PC-3 (cell line): ENCODE results near the gene ZSCAN30. TPM values are rescaled to one million over a fixed set of nuclear protein-coding genes. Genes with fewer than 3 reads are reported as not detected.

ENCODE experiments used
- ATAC-seq: fragments of 200-7000 bp; cut with Tn5 transposase; 2 replicates; pipeline ENCODE4 v1.9.1; 2020; ENCODE audit warnings: mild to moderate bottlenecking, moderate library complexity
- BruUV-seq: library from RNA; stranded (reverse); fragments of 400-500 nt; replicated peaks from 2 replicates; lab custom pipeline; 2021; lab: Mats Ljungman, UMichigan
- CTCF ChIA-PET: fragments of 300-600 bp; sonication (Branson Sonifier 250); formaldehyde crosslinking; loops from one replicate; lab custom pipeline; 2022; ENCODE audit warnings: antibody characterized with exemption; lab: Charles Lee
- POLR2A ChIA-PET: fragments of 300-600 bp; sonication (Branson Sonifier 250); formaldehyde crosslinking; loops from one replicate; lab custom pipeline; 2022; ENCODE audit warnings: antibody characterized with exemption; ENCODE audit not compliant: unreplicated experiment; lab: Charles Lee
- DNase-seq: peaks from one replicate; pipeline ENCODE4 v3.0.0-alpha.2; 2015
- H2AFZ ChIP-seq: fragments of 300-600 bp; sonication (generic); 2 replicates; pipeline ENCODE4 v1.6.0; 2016; ENCODE audit warnings: antibody characterized with exemption, low read length
- H3F3A ChIP-seq: fragments of 300-600 bp; sonication (generic); one replicate; pipeline ENCODE4 v1.6.0; 2017; ENCODE audit warnings: antibody characterized with exemption, low read length, control low read depth, mild to moderate bottlenecking; ENCODE audit not compliant: unreplicated experiment
- H3K27ac ChIP-seq: fragments of 300-600 bp; sonication (generic); 2 replicates; pipeline ENCODE4 v1.5.1; 2016; ENCODE audit warnings: mild to moderate bottlenecking, low read length
- H3K27me3 ChIP-seq: fragments of 300-600 bp; sonication (generic); 2 replicates; pipeline ENCODE4 v1.6.1; 2016; ENCODE audit warnings: low read length, mixed read lengths
- H3K36me3 ChIP-seq: fragments of 300-600 bp; sonication (generic); 2 replicates; pipeline ENCODE4 v1.6.1; 2016; ENCODE audit warnings: low read depth, mixed run types, low read length, mixed read lengths
- H3K4me1 ChIP-seq: fragments of 300-600 bp; sonication (generic); 2 replicates; pipeline ENCODE4 v1.5.1; 2016; ENCODE audit warnings: low read length; ENCODE audit not compliant: insufficient read depth
- H3K4me2 ChIP-seq: fragments of 300-600 bp; sonication (generic); 2 replicates; pipeline ENCODE4 v1.6.0; 2016; ENCODE audit warnings: low read length
- H3K4me3 ChIP-seq: fragments of 300-600 bp; sonication (generic); 2 replicates; pipeline ENCODE4 v1.5.1; 2016; ENCODE audit warnings: mild to moderate bottlenecking, low read length, mixed read lengths
- H3K79me2 ChIP-seq: fragments of 300-600 bp; sonication (generic); 2 replicates; pipeline ENCODE4 v1.6.1; 2017; ENCODE audit warnings: low read length, mixed read lengths
- H3K9ac ChIP-seq: fragments of 300-600 bp; sonication (generic); 2 replicates; pipeline ENCODE4 v1.6.0; 2016; ENCODE audit warnings: mild to moderate bottlenecking, low read length
- H3K9me2 ChIP-seq: fragments of 300-600 bp; sonication (generic); replicated peaks from 2 replicates; pipeline ENCODE4 v1.6.1; 2016; ENCODE audit warnings: mixed run types, low read length, mixed read lengths
- H3K9me3 ChIP-seq: fragments of 300-600 bp; sonication (generic); 2 replicates; pipeline ENCODE4 v1.6.1; 2016; ENCODE audit warnings: low read length, mixed read lengths
- H4K20me1 ChIP-seq: fragments of 300-600 bp; sonication (generic); 2 replicates; pipeline ENCODE4 v1.6.1; 2016; ENCODE audit warnings: low read length, mixed read lengths
- EZH2 ChIP-seq: fragments of 300-600 bp; sonication (generic); IDR thresholded peaks from one replicate; pipeline ENCODE4 v1.6.1; 2017; ENCODE audit warnings: antibody characterized with exemption, mild to moderate bottlenecking, low read length; ENCODE audit not compliant: unreplicated experiment
- EZH2phosphoT487 ChIP-seq: fragments of 300-600 bp; sonication (generic); IDR thresholded peaks from 2 replicates; pipeline ENCODE4 v1.6.1; 2018; ENCODE audit warnings: mild to moderate bottlenecking, antibody characterized with exemption, low read length, borderline replicate concordance
- intact Hi-C: fragments of 100-400 bp; cut with micrococcal nuclease; formaldehyde crosslinking; loops from 2 replicates; pipeline ENCODE4 v1.9.0; 2023
- total RNA-seq: library from RNA; depleted of rRNA; stranded (reverse); fragments of >200 nt; gene quantifications from 2 replicates; pipeline ENCODE4 v1.2.3, GENCODE V29; 2014
- TF ChIP-seq, protein P1 (sequence below): fragments of 300-600 bp; sonication (generic); conservative IDR thresholded peaks from 2 replicates; pipeline ENCODE4 v1.5.1; 2017; ENCODE audit warnings: antibody characterized with exemption, low read depth, mild to moderate bottlenecking, low read length

Gene ZSCAN30
- total RNA-seq, 1 experiment from 2014 or later: 2.8 TPM

DNA sequence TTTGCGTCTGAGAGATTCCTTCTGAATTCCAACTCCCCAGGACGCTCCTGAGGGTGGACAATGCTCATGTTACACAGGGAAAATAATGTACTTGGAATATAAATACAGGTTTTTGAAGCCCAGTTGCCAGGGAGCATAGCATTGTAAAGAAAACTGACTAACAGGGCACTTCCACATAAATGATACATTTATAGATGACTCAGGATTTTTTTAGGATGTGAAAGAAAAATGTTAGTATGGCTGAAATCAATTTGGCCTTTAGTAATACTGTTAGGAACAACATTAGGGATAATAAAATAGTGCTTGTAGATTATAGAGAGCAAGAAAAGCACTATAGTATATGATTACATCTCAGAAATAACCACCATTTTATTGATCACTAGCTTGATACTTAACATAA lies 25.6 kb downstream of the ZSCAN30 start:
- H3K27me3 ChIP-seq: no peaks in the 10 kb centered on the region
- H3K4me2 ChIP-seq: no peak overlapping the region
- TF ChIP-seq, protein P1, sequence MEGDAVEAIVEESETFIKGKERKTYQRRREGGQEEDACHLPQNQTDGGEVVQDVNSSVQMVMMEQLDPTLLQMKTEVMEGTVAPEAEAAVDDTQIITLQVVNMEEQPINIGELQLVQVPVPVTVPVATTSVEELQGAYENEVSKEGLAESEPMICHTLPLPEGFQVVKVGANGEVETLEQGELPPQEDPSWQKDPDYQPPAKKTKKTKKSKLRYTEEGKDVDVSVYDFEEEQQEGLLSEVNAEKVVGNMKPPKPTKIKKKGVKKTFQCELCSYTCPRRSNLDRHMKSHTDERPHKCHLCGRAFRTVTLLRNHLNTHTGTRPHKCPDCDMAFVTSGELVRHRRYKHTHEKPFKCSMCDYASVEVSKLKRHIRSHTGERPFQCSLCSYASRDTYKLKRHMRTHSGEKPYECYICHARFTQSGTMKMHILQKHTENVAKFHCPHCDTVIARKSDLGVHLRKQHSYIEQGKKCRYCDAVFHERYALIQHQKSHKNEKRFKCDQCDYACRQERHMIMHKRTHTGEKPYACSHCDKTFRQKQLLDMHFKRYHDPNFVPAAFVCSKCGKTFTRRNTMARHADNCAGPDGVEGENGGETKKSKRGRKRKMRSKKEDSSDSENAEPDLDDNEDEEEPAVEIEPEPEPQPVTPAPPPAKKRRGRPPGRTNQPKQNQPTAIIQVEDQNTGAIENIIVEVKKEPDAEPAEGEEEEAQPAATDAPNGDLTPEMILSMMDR: no peak
- no peak for TF ChIP-seq EZH2phosphoT487
- TF ChIP-seq EZH2: no peak
- H3K4me3 ChIP-seq: no peak overlapping the region
- no peak overlapping the region for H3K27ac ChIP-seq
- no peaks in the 10 kb centered on the region for H3K9me3 ChIP-seq
- CTCF ChIA-PET: no interaction called here
- H3K36me3 ChIP-seq: no peaks in the 10 kb centered on the region
- no peaks in the 10 kb centered on the region for H4K20me1 ChIP-seq
- no peak overlapping the region for H2AFZ ChIP-seq
- DNase-seq: no peak
- H3K4me1 ChIP-seq: no peaks in the 10 kb centered on the region
- H3K9ac ChIP-seq: no peak overlapping the region
- H3K9me2 ChIP-seq: no peaks in the 10 kb centered on the region
- no peak for ATAC-seq
- intact Hi-C loops: no loop called here
- no peaks in the 10 kb centered on the region for H3K79me2 ChIP-seq
- POLR2A ChIA-PET: no interaction called here
- BruUV-seq: no TSS peak
- no peaks in the 10 kb centered on the region for H3F3A ChIP-seq

GRCh38 chr18:35256947-35257346 lies 33.1 kb downstream of the ZSCAN30 start:
- Histone ChIP-seq H3F3A (no peaks in the 10 kb centered on the region), H4K20me1 (no peaks in the 10 kb centered on the region), H3K27me3 (no peaks in the 10 kb centered on the region), H3K4me3 (no peak overlapping the region), H3K4me1 (no peaks in the 10 kb centered on the region), H3K9me3 (no peaks in the 10 kb centered on the region), H2AFZ (no peak overlapping the region), H3K9ac (no peak overlapping the region), H3K79me2 (no peaks in the 10 kb centered on the region), H3K36me3 (peaks cover 5% of the 10 kb centered on the region; the same call in 1 of the 2 replicates), H3K4me2 (no peak overlapping the region), H3K9me2 (no peaks in the 10 kb centered on the region), H3K27ac (no peak overlapping the region)
- BruUV-seq: no TSS peak
- DNase-seq (no peak), ATAC-seq (no peak)
- ChIA-PET POLR2A (no interaction called here), CTCF (no interaction called here)
- TF ChIP-seq, protein P1: no peak
- TF ChIP-seq EZH2phosphoT487 (no peak), EZH2 (no peak)
- intact Hi-C loops: no loop called here

DNA sequence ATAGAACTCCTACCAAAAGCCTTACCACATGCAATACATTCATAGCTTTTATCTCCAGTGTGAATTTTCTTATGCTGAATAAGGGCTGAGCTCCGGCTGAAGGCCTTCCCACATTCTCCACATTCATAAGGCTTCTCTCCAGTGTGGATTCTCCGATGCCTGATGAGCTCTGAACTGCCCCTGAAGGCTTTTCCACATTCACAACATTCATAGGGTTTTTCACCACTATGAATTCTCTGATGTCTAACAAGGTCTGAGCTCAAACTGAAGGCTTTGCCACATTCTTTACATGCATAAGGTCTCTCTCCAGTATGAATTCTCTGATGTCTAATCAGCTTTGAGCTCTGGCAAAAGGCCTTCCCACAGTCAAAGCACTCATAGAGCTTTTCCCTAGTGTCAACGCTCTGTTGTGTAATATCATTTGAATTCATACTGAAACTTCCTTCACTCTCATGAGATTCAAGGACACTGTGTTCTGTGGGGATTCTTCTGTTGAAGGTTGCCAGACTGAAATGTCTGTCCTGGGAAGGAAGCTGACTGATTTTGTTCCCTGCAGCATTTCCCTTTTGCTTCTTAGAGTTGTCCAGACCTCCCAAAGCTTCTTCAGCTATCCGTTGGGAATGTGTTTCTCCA lies 36.3 kb downstream of the ZSCAN30 start:
- TF ChIP-seq, protein P1: no peak
- BruUV-seq: no TSS peak

More for the DNA sequence above, 36.3 kb downstream of the ZSCAN30 start:
- Histone ChIP-seq H3K27me3 (no peaks in the 10 kb centered on the region), H3K27ac (no peak overlapping the region), H3K9me3 (no peaks in the 10 kb centered on the region), H3K4me2 (no peak overlapping the region), H3K36me3 (peaks cover 5% of the 10 kb centered on the region; the same call in 1 of the 2 replicates), H3K9me2 (no peaks in the 10 kb centered on the region), H3K79me2 (no peaks in the 10 kb centered on the region), H3K9ac (no peak overlapping the region), H3K4me3 (no peak overlapping the region), H2AFZ (no peak overlapping the region), H4K20me1 (no peaks in the 10 kb centered on the region), H3K4me1 (no peaks in the 10 kb centered on the region), H3F3A (no peaks in the 10 kb centered on the region)
- CTCF ChIA-PET: no interaction called here
- intact Hi-C loops: no loop called here
- POLR2A ChIA-PET: no interaction called here
- ATAC-seq (no peak), DNase-seq (no peak)
